Measurements from ENCODE around the gene TMEM91.

The TMEM91 gene

DNA sequence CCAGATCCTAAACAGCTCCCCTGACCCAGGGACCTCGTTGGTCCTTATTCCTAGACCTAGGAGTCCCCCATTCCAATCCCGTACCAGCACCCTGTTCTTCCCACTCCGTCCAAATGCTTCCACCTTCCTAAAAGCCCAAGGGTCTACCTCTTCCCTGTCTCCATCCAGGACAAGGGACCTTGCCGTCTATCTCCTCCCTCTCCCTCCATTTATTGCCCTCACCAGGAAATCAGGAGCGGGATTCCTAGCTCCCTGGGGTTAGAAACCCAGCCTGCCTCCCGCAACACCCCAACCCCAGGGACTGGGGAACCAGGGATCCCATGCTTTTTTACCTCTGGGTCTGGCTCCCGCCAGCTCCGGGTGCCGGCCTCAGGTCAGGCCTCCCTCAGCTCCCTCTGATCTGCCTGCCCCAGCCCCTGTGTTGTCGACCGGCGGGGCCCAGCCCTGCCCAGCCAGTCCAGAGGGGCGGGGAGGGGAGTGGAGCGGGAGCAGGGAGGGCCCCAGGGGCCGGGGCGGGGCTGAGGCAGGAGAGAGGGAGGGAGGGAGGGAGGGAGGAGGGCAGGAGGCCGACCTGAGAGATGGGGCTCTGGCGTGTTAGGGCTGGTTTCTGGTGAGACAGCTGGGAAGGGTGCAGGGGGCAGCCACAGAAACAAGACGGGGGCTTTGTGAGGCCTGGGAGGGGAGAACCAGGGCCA lies 50.8 kb downstream of the TMEM91 start, which contains the start of gene B3GNT8:
TSS of gene B3GNT8 (minus strand) at position 423 of the 695 bp plus-strand sequence. CDS start 596 bp downstream, outside the sequence.
- TF ChIP-seq CTCF (IDR thresholded peaks at IDR 0.05; ENCODE audit: low read depth, low read length), result no peak
- peak within 1 kb of the TSS; percentile 40 for H3K4me3 ChIP-seq (ENCODE audit: low read depth, low read length)
- in situ Hi-C loops (cut with HindIII; ENCODE audit: low sequenced_read_pairs), result no loop called here
- DNase-seq (ENCODE audit: low read depth, low spot score), result peak; percentile 64

DNA sequence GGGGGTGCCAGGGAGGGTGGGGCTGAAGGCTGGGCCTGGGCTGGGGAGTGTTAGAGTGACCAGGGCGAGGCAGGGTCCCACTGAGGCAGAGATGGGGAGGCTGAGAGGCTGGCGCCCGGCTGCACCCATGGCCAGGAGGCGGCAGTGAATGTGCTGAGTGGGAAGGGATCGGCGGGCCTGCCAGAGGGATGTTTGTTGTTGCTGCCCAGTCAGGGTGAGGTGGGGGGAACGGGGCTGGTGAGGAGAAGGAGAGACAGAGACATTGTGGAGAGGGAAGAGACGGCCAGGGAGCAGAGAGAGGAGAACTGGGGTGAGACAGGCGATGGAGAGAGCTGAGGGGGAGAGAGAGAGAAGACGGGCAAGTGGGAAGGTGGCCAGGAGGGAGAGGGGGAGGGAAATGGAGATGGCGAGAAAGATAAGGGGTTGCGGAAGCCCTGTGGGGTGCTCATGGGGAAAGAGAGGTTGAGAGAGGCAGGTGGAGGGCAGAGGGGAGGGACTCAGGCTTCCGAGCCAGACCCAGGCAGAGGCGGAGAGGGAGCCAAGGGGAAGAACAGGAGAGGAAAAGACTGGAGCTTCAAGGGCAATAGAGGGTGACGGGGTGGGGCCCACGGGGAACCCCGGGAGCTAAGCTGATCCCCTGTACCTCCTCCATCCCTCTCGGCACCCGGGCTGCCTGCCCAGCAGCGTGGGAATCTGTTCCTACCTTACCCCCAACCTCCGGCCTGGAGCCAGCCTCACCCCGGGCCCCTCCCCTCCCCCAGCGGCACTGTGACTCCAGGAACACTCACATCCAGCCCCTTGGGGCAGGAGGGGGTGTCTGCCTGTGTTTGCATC lies 51.5 kb downstream of the TMEM91 start:
- in situ Hi-C loops (cut with HindIII; ENCODE audit: low sequenced_read_pairs), result no loop called here
- no peak for TF ChIP-seq CTCF (IDR thresholded peaks at IDR 0.05; ENCODE audit: low read depth, low read length)
- peak overlapping the region; percentile 20 for H3K4me3 ChIP-seq (ENCODE audit: low read depth, low read length)
- DNase-seq (ENCODE audit: low read depth, low spot score), result no peak

GRCh38 chr19:41428481-41428859 lies 52.1 kb downstream of the TMEM91 start:
- no peak overlapping the region for H3K4me3 ChIP-seq (ENCODE audit: low read depth, low read length)

DNA sequence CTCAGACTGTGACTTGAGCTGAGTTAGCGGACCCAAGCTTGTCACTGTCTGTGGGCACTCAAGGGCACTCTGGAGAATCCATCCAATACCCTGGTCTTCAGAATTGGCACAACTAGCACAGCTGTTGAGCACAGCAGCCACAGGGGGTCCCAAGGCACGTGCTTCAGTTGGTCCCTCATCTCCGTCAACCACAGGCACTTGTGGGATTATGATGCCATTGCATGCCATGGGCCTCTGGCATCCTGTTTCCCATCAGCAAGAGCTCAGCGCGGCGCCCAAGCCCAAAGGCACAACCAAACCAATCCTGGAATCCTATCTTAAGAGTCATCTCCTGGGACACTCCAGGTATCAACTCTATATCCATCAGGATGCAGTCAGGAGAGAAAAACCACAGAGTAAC lies 54.6 kb downstream of the TMEM91 start:
- no peak overlapping the region for H3K4me3 ChIP-seq (ENCODE audit: low read depth, low read length)
- in situ Hi-C loops (cut with HindIII; ENCODE audit: low sequenced_read_pairs), result no loop called here
- TF ChIP-seq CTCF (IDR thresholded peaks at IDR 0.05; ENCODE audit: low read depth, low read length), result no peak
- DNase-seq (ENCODE audit: low read depth, low spot score), result no peak

More at GRCh38 chr19:41428481-41428859, 52.1 kb downstream of the TMEM91 start:
- DNase-seq (ENCODE audit: low read depth, low spot score), result no peak
- in situ Hi-C loops (cut with HindIII; ENCODE audit: low sequenced_read_pairs), result no loop called here
- no peak for TF ChIP-seq CTCF (IDR thresholded peaks at IDR 0.05; ENCODE audit: low read depth, low read length)

- in situ Hi-C loops (cut with HindIII; ENCODE audit: low sequenced_read_pairs), result no loop called here
- peak; percentile 14 for DNase-seq (ENCODE audit: low read depth, low spot score)
- no peak overlapping the region for H3K4me3 ChIP-seq (ENCODE audit: low read depth, low read length)
- peak; percentile 49 for TF ChIP-seq CTCF (IDR thresholded peaks at IDR 0.05; ENCODE audit: low read depth, low read length)
These were observed 55.4 kb downstream of the TMEM91 start for GRCh38 chr19:41431426-41432386.

DNA sequence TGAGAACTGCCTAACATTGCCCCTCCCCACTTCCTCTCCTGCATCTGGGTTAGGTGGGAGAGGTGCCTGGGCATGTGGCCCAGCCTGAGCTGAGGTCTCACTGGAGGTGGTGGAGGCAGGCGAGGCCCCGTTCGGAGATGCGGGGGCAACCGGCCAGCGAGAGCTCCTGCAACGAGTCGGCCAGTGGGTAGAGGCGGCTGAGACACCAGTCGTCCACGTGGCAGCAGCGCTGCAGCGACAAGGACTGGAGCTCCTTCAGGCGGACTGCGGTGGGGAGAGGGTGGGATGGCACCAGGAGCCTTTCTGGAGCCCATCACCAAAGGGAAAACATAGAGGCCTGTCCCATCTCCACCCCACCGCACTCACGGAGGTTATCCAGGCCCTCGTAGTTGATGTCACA lies 56.8 kb downstream of the TMEM91 start:
- no peak overlapping the region for H3K4me3 ChIP-seq (ENCODE audit: low read depth, low read length)
- in situ Hi-C loops (cut with HindIII; ENCODE audit: low sequenced_read_pairs), result no loop called here
- TF ChIP-seq CTCF (IDR thresholded peaks at IDR 0.05; ENCODE audit: low read depth, low read length), result no peak
- DNase-seq (ENCODE audit: low read depth, low spot score), result no peak
